GM19395 (cell line): ENCODE results near the gene DDX42.

ENCODE experiments used
- ATAC-seq: cut with Tn5 transposase; IDR thresholded peaks from one replicate; pipeline ENCODE4 v1.9.1; 2021; ENCODE audit warnings: mild to moderate bottlenecking, moderate library complexity; ENCODE audit not compliant: unreplicated experiment

Gene DDX42, protein sequence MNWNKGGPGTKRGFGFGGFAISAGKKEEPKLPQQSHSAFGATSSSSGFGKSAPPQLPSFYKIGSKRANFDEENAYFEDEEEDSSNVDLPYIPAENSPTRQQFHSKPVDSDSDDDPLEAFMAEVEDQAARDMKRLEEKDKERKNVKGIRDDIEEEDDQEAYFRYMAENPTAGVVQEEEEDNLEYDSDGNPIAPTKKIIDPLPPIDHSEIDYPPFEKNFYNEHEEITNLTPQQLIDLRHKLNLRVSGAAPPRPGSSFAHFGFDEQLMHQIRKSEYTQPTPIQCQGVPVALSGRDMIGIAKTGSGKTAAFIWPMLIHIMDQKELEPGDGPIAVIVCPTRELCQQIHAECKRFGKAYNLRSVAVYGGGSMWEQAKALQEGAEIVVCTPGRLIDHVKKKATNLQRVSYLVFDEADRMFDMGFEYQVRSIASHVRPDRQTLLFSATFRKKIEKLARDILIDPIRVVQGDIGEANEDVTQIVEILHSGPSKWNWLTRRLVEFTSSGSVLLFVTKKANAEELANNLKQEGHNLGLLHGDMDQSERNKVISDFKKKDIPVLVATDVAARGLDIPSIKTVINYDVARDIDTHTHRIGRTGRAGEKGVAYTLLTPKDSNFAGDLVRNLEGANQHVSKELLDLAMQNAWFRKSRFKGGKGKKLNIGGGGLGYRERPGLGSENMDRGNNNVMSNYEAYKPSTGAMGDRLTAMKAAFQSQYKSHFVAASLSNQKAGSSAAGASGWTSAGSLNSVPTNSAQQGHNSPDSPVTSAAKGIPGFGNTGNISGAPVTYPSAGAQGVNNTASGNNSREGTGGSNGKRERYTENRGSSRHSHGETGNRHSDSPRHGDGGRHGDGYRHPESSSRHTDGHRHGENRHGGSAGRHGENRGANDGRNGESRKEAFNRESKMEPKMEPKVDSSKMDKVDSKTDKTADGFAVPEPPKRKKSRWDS

GRCh38 chr17:63774141-63774968, at the start of gene DDX42:
Gene DDX42 (plus strand): TSS chr17:63774170. CDS start chr17:63787050, 12,880 bp downstream.
- ATAC-seq = peak; percentile 5

- ATAC-seq = no peak
These were observed 38.3 kb upstream of the DDX42 start for GRCh38 chr17:63735691-63736090.

DNA sequence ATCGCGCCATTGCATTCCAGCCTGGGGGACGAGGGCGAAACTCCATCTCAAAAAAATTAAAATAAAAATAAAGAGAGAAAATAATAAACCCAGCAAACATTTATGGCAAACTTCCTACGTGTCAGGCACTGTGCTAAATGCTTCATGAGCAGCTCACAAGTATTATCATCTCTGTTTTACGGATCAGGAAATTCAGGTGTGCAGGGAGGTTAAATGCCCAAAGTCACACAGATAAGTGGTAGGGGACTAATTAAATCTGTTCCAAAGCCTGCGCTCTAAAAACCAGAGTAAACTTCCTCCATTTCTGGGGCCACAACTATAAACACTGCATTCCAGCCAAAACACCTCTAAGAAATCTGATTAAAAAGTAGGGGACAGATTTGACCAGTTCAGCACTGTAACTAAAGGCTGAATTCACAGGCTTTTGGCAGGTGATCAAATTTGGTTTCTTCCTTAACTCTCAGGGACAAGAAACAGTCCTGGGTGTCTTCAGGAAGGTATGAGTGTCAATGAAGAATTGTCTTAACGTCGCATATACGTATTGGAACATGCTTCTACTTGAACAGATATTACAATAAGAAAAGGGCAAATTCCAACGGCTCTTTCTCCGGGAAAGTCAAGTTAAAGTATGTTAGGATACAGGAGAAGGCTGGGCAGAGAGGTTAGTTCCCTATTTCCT, 33.4 kb upstream of the DDX42 start:
- ATAC-seq = no peak

DNA sequence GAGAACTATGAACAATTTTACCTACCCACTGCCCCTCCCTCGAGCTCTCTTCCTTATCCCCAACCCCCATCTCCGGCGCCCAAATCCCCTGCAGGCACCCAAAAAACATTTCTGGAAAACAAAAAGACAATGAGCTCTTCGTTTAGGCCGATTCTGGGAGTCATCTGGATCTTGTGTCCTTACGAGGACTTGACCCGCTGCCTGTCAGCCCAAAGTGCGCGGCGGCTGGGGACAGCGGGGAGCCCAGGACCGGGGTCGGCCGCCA, 32.9 kb upstream of the DDX42 start:
- peak; percentile 22 for ATAC-seq

DNA sequence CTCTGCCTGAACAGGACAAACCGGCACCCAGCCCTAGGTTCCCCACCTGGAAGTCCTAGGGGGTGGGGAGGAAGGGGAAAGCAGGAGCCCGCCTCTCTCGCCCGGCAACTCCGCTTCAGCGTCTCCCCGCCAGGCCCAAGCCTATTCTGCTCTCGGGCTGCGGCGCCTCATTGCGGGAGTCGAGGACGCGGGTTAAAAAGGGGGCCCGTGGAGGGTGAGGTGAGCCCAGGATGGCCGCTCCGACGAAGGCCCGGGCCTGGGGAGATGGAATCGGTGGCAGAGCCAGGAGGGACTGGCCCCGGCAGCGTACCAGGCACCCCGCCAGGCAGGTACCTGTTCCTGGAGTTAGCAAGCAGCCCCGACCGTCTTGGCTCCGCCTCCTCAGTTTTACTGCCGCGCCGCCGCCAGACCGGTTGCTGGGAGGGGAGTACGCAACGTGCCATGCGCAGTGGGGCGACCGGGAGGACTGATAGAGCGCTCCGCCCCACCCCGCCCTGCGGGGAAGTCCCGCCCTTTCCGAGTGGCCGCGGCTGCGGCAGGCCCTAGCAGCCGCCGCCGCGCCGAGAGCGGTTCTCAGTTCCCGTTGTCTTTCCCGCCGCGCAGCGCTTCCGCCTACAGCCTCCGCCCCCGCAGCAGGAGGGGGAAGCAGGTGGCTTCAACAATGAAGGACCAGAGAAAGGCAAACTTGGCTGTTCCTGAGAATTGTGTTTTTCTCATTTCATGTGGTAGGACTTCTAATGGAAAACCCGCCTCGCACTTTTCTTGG, 32.4 kb upstream of the DDX42 start, which contains the start of gene STRADA:
STRADA (minus strand) TSS at position 392 of the 766 bp plus-strand sequence. CDS start 13,430 bp downstream, outside the sequence.
- peak; percentile 89 for ATAC-seq

DNA sequence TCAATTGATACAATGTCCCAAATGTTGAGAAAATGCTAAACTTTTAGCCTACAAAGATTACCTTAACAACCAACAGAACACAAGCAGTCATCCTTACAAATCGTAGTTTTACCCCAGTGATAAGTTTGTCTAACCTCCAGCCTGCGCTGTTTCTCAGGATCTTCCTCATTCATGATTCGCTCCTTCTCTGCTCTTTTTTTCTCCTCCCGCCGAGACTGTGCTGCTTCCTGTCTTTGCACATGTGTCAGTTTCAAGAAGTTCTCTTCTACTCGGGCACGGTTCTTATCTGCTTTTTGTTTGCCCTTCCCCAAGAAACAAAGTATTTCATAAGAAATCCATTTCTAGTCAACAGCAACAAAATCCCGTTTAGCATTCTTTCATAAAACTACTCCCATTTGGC, 22.2 kb upstream of the DDX42 start:
- ATAC-seq = no peak

DNA sequence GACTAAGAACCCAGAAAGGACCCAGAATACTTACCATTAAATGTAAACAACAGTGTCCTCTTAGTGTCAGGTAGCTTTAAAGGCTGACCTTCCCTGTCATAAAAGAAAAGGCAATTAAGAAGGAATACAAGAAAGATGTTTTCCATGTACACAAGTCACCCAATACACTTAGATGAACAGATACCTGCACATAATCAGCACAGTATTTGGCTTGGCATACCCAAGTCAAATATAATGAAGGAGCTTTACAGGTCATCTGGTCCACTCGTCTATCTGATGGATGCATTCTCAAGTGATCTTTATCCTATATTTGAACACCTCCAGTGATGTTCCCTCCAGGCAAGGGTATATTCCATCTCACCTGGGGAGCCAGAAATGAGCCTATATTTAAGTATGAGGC, 21.3 kb upstream of the DDX42 start:
- ATAC-seq = no peak

DNA sequence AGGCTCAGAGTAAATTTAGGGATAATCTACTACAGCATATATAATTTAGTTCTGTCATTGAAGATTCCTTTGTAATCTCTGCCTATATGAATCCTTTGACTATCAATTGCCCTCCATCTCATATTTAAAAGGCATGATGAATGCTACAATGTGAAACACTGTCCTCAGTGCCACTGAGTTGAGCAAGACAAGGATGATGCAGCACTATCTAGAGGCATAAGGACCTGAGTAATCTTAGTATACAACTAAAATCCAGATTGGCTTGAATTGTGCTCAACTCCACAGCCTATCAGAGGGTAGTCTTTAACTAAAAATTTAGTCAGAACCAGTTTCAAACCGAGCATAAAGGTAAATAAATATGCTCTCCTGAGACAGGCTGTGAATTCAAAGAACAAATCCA, 20.8 kb upstream of the DDX42 start:
- ATAC-seq = no peak

DNA sequence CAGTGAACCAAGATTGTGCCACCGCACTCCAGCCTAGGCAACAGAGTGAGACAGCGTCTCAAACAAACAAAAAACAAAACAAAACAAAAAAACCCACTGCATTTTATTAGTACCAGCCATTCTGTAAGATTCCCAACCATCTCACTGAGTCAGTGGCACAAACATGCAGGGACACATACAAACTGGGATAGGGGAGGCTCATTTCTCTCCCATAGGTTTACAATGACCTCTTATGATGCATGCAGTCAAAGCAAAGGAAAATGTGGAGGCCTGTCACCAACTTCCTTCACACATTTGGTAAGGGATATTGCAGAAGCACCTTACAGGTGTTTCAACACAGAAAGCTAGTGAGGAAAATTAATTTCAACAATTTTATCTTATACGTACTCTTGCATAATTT, 19.9 kb upstream of the DDX42 start:
- no peak for ATAC-seq

DNA sequence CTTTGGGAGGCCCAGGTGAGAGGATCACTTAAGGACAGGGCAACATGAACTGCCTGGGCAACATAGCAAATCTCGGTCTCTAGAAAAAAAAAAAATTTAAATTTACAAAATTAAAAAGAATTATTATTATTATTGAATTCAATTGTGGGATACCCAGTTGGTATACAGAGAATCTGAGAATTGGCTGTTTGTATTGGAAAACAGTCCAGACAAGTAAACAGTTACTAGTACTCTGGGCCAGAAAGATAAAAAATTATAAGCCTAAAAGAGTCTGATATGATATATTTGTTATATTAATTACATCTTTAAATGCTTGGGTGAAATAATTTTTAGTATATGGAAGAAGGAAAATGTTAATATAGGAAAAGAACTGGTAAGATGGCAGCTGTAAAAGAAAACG, 15.5 kb upstream of the DDX42 start:
- ATAC-seq = no peak

- ATAC-seq = no peak
These were observed 13.0 kb upstream of the DDX42 start for GRCh38 chr17:63760771-63761539.

GRCh38 chr17:63762161-63763078, 11.6 kb upstream of the DDX42 start:
- ATAC-seq = no peak

- no peak for ATAC-seq
These were observed 9.3 kb upstream of the DDX42 start for GRCh38 chr17:63764716-63765115.

DNA sequence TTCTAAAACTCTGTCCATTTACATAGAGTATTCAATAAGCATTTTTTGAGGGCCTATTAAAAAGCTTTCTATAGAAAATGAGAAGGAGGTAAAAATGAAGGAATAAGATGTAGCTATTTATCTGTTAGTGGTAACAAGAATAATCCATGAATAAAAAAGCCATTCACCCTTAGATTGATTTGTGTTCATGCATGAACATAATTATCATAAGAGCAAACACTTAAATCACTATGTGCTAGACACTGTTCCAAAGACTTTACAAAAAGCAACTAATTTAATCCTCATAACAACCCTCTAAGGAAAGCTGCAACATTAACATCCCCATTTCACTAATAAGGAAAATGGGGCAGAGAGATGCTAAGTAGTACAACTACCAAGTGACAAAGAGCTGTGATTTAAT, 7.2 kb upstream of the DDX42 start:
- no peak for ATAC-seq

- no peak for ATAC-seq
These were observed 5.5 kb upstream of the DDX42 start for GRCh38 chr17:63768433-63768832.

DNA sequence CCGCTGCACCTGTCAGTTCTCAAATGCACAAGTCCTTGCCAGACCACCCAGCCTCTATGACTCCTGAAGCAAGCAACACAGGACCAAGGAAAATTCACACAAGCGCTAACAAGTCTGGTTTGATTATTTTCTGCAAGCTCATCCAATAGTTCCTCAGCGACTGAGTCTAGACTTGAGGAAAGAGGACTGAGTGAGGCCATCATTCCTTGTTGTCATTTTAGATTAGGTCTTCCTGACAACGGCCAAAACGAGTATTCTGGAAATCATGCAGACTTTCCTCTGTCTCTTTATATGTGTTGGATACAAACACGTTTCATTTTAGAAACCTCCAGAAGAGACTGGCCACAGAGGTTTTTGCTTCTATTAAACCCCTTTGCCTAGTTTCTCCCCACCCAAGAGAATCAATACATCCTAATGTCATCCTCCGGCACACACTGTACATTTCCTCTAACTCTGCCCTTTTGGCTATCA, 1.1 kb upstream of the DDX42 start:
- ATAC-seq = no peak

DNA sequence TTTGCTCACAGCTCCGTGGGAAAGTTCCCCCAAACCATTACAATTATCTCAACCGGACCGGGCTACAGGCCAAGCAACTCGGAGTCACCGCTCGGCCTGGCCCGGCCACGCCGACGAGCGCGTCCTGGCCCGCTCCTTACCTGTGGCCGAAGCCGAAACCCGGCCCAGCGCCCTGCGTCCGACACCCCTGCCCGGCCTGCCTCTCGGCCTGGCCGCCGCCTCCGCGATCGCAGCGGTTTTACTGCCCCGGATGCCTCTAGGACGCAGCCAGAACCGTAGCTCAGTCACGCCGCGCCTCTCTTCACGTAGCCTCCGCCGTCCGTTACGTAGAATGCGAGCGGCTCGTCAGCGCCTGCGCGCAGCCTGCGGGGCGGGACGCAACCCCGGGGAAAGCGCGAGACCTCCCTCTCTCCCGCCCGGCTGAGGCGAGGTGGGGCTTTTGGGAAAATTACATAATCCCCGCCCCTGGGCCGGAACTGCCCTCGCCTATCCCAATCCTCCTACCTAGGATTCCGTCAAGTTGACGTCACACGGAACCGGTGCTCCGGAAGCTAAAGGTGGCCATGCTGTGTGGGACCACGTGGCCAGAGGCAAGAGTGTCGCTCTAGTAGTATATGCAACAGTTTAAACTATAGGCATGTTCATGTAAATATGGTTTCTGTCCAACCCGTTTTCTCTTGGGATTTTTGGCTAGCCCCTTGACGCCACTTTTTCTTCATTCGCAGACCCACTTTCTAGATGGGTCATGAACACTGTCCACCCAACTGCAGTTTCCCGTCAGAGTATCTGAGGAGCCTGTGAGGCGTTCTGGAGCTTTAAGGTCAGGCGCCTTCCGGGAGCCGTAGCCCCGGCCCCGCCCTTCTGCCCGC, 464 bp upstream of the DDX42 start, which contains the start of gene CCDC47:
CCDC47 (minus strand) TSS at position 326 of the 869 bp plus-strand sequence. CDS start 7,422 bp downstream, outside the sequence.
- peak; percentile 90 for ATAC-seq
